ENCODE data around the gene GABRR3. TPM values are rescaled to one million over a fixed set of nuclear protein-coding genes. Genes with fewer than 3 reads are reported as not detected.

The GABRR3 gene
- total RNA-seq, 1 experiment from 2014 or later: not detected

GRCh38 chr3:97935842-97936241 is 99.3 kb downstream of the GABRR3 start:
- peaks cover 5% of the 10 kb centered on the region; the same call in 1 of the 2 replicates for H3K36me3 ChIP-seq (ENCODE audit: low read depth, low read length)
- ChIA-PET POLR2A (ENCODE audit: unreplicated experiment) (no interaction called here), CTCF (no interaction called here)
- no peaks in the 10 kb centered on the region for H4K20me1 ChIP-seq (ENCODE audit: low read length)
- BruUV-seq (replicated peaks): no TSS peak
- H3K27me3 ChIP-seq (ENCODE audit: low read length): no peaks in the 10 kb centered on the region
- TF ChIP-seq EZH2 (IDR thresholded peaks at IDR 0.05; ENCODE audit: low read length, unreplicated experiment) (no peak), EZH2phosphoT487 (IDR thresholded peaks at IDR 0.05; ENCODE audit: borderline replicate concordance, low read length) (no peak), CTCF (conservative IDR thresholded peaks at IDR 0.05; ENCODE audit: low read depth, low read length) (no peak)
- DNase-seq: peak; percentile 38
- no peaks in the 10 kb centered on the region for H3K9me3 ChIP-seq (ENCODE audit: low read length)
- no peaks in the 10 kb centered on the region for H3F3A ChIP-seq (ENCODE audit: low read length, unreplicated experiment)
- no peak overlapping the region for H3K4me2 ChIP-seq (ENCODE audit: low read length)
- H3K27ac ChIP-seq (ENCODE audit: low read length): no peak overlapping the region
- no peak overlapping the region for H2AFZ ChIP-seq (ENCODE audit: low read length)
- no peaks in the 10 kb centered on the region for H3K79me2 ChIP-seq (ENCODE audit: low read length)
- H3K9me2 ChIP-seq (replicated peaks; ENCODE audit: low read length): no peaks in the 10 kb centered on the region
- H3K4me3 ChIP-seq (ENCODE audit: low read length): no peak overlapping the region
- ATAC-seq: peak; percentile 7; the same call in 1 of the 2 replicates
- H3K9ac ChIP-seq (ENCODE audit: low read length): no peak overlapping the region
- intact Hi-C loops (cut with micrococcal nuclease): loop anchor here (5.0 kb wide), 2 partner anchors 54 to 86 kb away; no protein-coding TSS in a partner anchor
- no peaks in the 10 kb centered on the region for H3K4me1 ChIP-seq (ENCODE audit: insufficient read depth, low read length)

Other genes starting within 250 kb of the GABRR3 start
- gene CRYBG3, start 213.3 kb downstream of the GABRR3 start, total RNA-seq (2014; rRNA removed): 11.4 and 12.2 TPM in 2 replicates
- gene RIOX2, start 62.9 kb downstream of the GABRR3 start, total RNA-seq (2014; rRNA removed): 31.0 and 46.4 TPM in 2 replicates
- not detected in 2 replicates for gene OR5AC2, start 51.9 kb upstream of the GABRR3 start, total RNA-seq (2014; rRNA removed)
- gene OR5H1, start 95.4 kb upstream of the GABRR3 start, total RNA-seq (2014; rRNA removed): not detected in 2 replicates
- not detected in 2 replicates for gene OR5H14, start 112.2 kb upstream of the GABRR3 start, total RNA-seq (2014; rRNA removed)
- gene OR5H15, start 131.4 kb upstream of the GABRR3 start, total RNA-seq (2014; rRNA removed): not detected in 2 replicates
- not detected in 2 replicates for gene OR5H6, start 228.9 kb upstream of the GABRR3 start, total RNA-seq (2014; rRNA removed)
- gene OR5H2, start 247.2 kb upstream of the GABRR3 start, total RNA-seq (2014; rRNA removed): not detected in 2 replicates

Data from PC-3 (cell line).